ENCODE data around the gene CIZ1.
A peak's percentile ranks its signal among the peaks of the same experiment; 100 is the strongest.

The CIZ1 gene

GRCh38 chr9:128125580-128126354, 65.6 kb downstream of the CIZ1 start:
- DNase-seq (ENCODE audit: low read depth in 2 of 2, low spot score in 1 of 2): no peak

- DNase-seq (ENCODE audit: low read depth in 2 of 2, low spot score in 1 of 2): no peak
Observed at GRCh38 chr9:128124873-128125579, 66.3 kb downstream of the CIZ1 start.

- no peak for DNase-seq (ENCODE audit: low read depth in 2 of 2, low spot score in 1 of 2)
Observed at GRCh38 chr9:128124451-128124850, 66.9 kb downstream of the CIZ1 start.

GRCh38 chr9:128123451-128124080, 67.8 kb downstream of the CIZ1 start:
- DNase-seq (ENCODE audit: low read depth in 2 of 2, low spot score in 1 of 2): no peak

- no peak for DNase-seq (ENCODE audit: low read depth in 2 of 2, low spot score in 1 of 2)
Observed at GRCh38 chr9:128122809-128123175, 68.6 kb downstream of the CIZ1 start.

- DNase-seq (ENCODE audit: low read depth in 2 of 2, low spot score in 1 of 2): no peak
Observed at GRCh38 chr9:128121924-128122808, 69.2 kb downstream of the CIZ1 start.

- DNase-seq (ENCODE audit: low read depth in 2 of 2, low spot score in 1 of 2): no peak
Observed at GRCh38 chr9:128121466-128121810, 69.9 kb downstream of the CIZ1 start.

- no peak for DNase-seq (ENCODE audit: low read depth in 2 of 2, low spot score in 1 of 2)
Observed at GRCh38 chr9:128120741-128121465, 70.5 kb downstream of the CIZ1 start.

- no peak for DNase-seq (ENCODE audit: low read depth in 2 of 2, low spot score in 1 of 2)
Observed at GRCh38 chr9:128120061-128120740, 71.2 kb downstream of the CIZ1 start.

GRCh38 chr9:128118971-128119665, 72.3 kb downstream of the CIZ1 start:
- no peak for DNase-seq (ENCODE audit: low read depth in 2 of 2, low spot score in 1 of 2)

- DNase-seq (ENCODE audit: low read depth in 2 of 2, low spot score in 1 of 2): no peak
Observed at GRCh38 chr9:128118472-128118857, 72.9 kb downstream of the CIZ1 start.

- DNase-seq (ENCODE audit: low read depth in 2 of 2, low spot score in 1 of 2): peak; percentile 84 to 99
Observed at GRCh38 chr9:128117613-128118471, 73.5 kb downstream of the CIZ1 start.

GRCh38 chr9:128116104-128117083, 75.0 kb downstream of the CIZ1 start:
- no peak for DNase-seq (ENCODE audit: low read depth in 2 of 2, low spot score in 1 of 2)
